ENCODE measurements around the gene ZHX3. TPM values are rescaled to one million over a fixed set of nuclear protein-coding genes. Genes with fewer than 3 reads are reported as not detected.

Gene ZHX3
- polyA plus RNA-seq, 3 donors = 0.58 to 3.2 (median 1.1) TPM

- Histone ChIP-seq H3K9me3 (replicated peaks in 1 of 2; ENCODE audit: control insufficient read depth in 1 of 2, insufficient read depth in 1 of 2, low read length in 2 of 2) (no peaks in the 10 kb centered on the region), H3K79me2 (ENCODE audit: insufficient read depth, low read length) (no peaks in the 10 kb centered on the region), H2AFZ (ENCODE audit: insufficient read depth, low read depth, low read length, poor library complexity, severe bottlenecking) (no peak overlapping the region), H3K4me3 (replicated peaks in 1 of 3; ENCODE audit: low read depth in 2 of 3, low read length in 3 of 3) (no peak overlapping the region), H3K9ac (ENCODE audit: insufficient read depth, low read length, poor library complexity, severe bottlenecking) (no peak overlapping the region), H3K4me2 (replicated peaks; ENCODE audit: extremely low read depth, low read length, poor library complexity, severe bottlenecking) (no peak overlapping the region), H3K36me3 (replicated peaks in 1 of 2; ENCODE audit: control insufficient read depth in 1 of 2, insufficient read depth in 2 of 2, low read length in 2 of 2) (no peaks in the 10 kb centered on the region), H4K20me1 (ENCODE audit: insufficient read depth, low read length) (no peaks in the 10 kb centered on the region), H3K4me1 (ENCODE audit: control insufficient read depth in 1 of 2, insufficient read depth in 2 of 2, low read length in 2 of 2) (no peaks in the 10 kb centered on the region), H3K27me3 (ENCODE audit: control insufficient read depth in 2 of 2, insufficient read depth in 2 of 2, low read length in 2 of 2) (peaks cover 17 to 33% of the 10 kb centered on the region in 2 donors), H3K27ac (ENCODE audit: low read depth in 1 of 2, low read length in 2 of 2) (no peak overlapping the region)
- H3K4me1 Mint-ChIP-seq = no peaks in the 10 kb centered on the region
- H3K27me3 Mint-ChIP-seq (ENCODE audit: low read depth in 3 of 3) = peaks cover 37 to 49% (median 40%) of the 10 kb centered on the region in 3 donors
- no peak overlapping the region for H3K27ac Mint-ChIP-seq
- H3K4me3 Mint-ChIP-seq = no peak overlapping the region
- intact Hi-C loops (cut with micrococcal nuclease) = no loop called here
- 99% methylated on average over 6 of the region's 7 CpGs for WGBS (ENCODE audit: insufficient coverage)
- no peak for TF ChIP-seq CTCF (IDR thresholded peaks at IDR 0.05)
- no peaks in the 10 kb centered on the region for H3K36me3 Mint-ChIP-seq
- DNase-seq = no peak
- H3K9me3 Mint-ChIP-seq = peaks cover 0 to 8% (median 0%) of the 10 kb centered on the region in 7 donors
These were observed 46.1 kb upstream of the ZHX3 start for GRCh38 chr20:41363601-41364000.

- Histone ChIP-seq H3K4me3 (replicated peaks in 1 of 3; ENCODE audit: low read depth in 2 of 3, low read length in 3 of 3) (no peak overlapping the region), H2AFZ (ENCODE audit: insufficient read depth, low read depth, low read length, poor library complexity, severe bottlenecking) (no peak overlapping the region), H3K9ac (ENCODE audit: insufficient read depth, low read length, poor library complexity, severe bottlenecking) (no peak overlapping the region), H4K20me1 (ENCODE audit: insufficient read depth, low read length) (no peaks in the 10 kb centered on the region), H3K4me2 (replicated peaks; ENCODE audit: extremely low read depth, low read length, poor library complexity, severe bottlenecking) (no peak overlapping the region), H3K36me3 (replicated peaks in 1 of 2; ENCODE audit: control insufficient read depth in 1 of 2, insufficient read depth in 2 of 2, low read length in 2 of 2) (no peaks in the 10 kb centered on the region), H3K27ac (ENCODE audit: low read depth in 1 of 2, low read length in 2 of 2) (no peak overlapping the region), H3K4me1 (ENCODE audit: control insufficient read depth in 1 of 2, insufficient read depth in 2 of 2, low read length in 2 of 2) (no peaks in the 10 kb centered on the region), H3K27me3 (ENCODE audit: control insufficient read depth in 2 of 2, insufficient read depth in 2 of 2, low read length in 2 of 2) (peaks cover 13 to 28% of the 10 kb centered on the region in 2 donors), H3K79me2 (ENCODE audit: insufficient read depth, low read length) (no peaks in the 10 kb centered on the region), H3K9me3 (replicated peaks in 1 of 2; ENCODE audit: control insufficient read depth in 1 of 2, insufficient read depth in 1 of 2, low read length in 2 of 2) (no peaks in the 10 kb centered on the region)
- 88% methylated on average over 4 of the region's 5 CpGs for WGBS (ENCODE audit: insufficient coverage)
- Mint-ChIP-seq H3K27ac (no peak overlapping the region), H3K9me3 (peaks cover 0 to 8% (median 0%) of the 10 kb centered on the region in 7 donors), H3K4me3 (no peak overlapping the region), H3K36me3 (no peaks in the 10 kb centered on the region), H3K27me3 (ENCODE audit: low read depth in 3 of 3) (peaks cover 31 to 42% (median 33%) of the 10 kb centered on the region in 3 donors), H3K4me1 (no peaks in the 10 kb centered on the region)
- TF ChIP-seq CTCF (IDR thresholded peaks at IDR 0.05) = no peak
- intact Hi-C loops (cut with micrococcal nuclease) = no loop called here
- no peak for DNase-seq
These were observed 45.2 kb upstream of the ZHX3 start for GRCh38 chr20:41362748-41363140.

Data from CD14-positive monocyte (primary cell).